Stimulated activated CD4-positive, alpha-beta T cell treated with anti-CD3 and anti-CD28 coated beads, Interleukin-4, amount 100 ng/mL, for 1 hour (primary cell): ENCODE data around the gene CAST.
"Not testable (repeated sequence)": the region's sequence is repeated elsewhere in the genome, so short reads cannot be mapped to it uniquely, and the experiment has no call there.

Experiments used
- DNase-seq: peaks from one replicate; pipeline ENCODE4 v3.0.0-alpha.2; 2020

Gene CAST

DNA sequence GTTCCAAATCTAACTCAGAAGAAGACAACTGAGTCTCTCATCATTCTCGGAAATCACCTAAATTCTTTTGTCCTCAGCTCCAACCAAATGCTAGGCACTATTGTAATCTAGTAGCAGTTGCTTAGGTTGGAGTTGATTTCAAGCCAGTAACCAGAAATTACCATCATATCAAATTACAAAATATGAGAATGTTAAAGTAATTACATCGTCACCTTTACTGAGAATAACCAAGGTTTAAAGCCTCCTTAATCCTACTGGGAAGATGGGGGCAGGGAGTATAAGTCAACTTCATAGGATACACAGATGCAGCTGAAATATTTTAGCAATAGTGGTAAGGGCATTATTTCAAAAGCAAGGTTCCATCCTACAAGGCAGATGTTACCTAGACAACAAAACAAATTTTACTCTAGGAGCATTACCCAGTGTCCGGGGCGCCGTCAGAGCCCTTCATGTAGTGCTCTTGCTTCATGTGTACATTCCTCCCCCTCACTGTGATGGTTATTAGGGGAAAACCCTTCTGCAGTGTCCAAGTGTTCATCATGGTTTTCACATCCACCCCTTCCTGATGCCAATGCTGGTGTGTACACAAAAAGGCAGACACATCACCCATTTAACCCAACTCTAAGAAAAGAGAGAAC lies 126.1 kb downstream of the CAST start:
- no peak for DNase-seq

DNA sequence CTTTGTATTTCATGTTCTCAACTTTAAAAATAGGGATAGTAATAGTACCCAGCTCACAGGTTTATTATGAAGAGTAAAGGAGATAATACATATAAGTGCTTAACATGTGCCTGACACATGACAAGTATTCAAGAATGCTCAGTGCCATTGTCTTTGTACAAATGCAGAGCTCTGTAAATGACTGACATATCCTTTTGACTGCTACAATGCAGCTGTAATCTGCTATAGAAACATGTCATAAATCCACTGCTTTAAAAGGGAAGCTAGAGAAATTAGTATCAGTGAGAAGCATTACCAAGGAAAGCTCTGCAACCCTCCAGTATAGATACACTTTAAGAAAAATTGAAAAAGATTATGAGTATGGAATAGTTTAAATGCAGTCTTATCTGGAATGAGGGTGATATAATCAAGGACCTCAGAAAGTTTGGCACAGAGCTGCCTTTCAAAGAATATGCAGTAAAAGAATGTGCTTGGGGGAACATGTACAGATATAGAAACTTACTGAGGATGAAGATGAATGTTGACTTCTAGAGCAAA lies 127.7 kb downstream of the CAST start:
- DNase-seq: no peak

DNA sequence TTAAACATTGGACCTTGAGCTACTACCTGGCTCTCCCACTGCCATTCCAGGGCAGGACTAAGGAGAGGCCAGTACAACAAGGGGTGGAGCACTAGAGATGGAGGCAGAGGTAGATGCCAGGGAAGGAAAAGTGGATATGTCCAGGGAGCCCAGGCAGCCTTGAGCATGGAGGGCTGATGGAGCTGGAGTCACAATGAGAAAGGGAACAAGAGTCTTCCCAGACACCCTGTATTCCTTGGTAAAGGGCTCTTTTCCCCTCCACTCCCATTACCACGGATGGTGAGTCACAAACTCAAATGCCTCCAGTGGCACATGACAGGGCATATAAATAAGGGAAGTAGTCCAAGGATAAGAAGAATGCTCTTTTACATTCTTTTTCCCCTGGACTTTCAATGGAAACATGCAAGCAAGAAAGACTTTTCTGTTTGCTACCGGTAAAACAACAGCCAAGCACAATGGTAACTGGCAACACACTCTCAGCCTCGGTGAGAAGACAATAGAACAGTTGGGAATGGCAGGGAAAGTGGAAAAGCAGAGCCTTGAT lies 128.9 kb downstream of the CAST start:
- no peak for DNase-seq

DNA sequence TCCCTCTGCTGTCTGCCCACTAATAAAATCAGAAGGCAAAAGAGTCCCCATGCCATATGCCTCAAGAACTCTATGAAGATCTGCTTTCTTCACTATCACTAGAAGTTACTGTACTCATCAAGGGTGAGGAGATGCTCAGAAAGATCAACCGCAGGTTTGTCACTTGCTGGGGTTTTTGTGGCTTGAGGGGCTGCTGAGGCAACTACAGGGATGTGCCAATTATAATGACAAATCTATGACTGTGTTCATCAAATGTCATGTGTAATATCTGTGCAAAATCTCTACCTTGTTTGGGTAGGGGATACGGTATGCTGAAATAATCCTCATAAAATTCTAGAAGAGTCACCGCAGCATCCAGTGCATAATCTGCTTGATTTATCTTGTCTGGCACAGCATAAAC lies 132.6 kb downstream of the CAST start:
- DNase-seq: peak; percentile 28

DNA sequence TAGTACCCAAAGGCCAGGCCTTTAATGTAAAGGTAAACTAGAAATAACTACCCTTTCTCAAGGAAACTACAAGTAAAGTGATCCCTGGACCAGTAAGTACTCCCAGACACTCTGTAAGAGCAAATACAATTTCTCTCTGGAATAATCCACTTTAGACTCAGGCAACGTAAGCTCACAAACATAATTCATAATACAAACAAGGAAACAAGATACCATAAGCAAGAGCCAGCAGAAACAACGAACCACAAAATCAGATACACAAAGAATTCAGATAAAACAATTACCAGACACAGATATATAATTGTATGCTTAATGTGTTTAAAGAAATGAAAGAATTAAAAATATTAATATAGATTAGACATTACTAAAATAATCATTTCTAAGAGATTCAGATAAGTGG lies 133.4 kb downstream of the CAST start:
- no peak for DNase-seq

DNA sequence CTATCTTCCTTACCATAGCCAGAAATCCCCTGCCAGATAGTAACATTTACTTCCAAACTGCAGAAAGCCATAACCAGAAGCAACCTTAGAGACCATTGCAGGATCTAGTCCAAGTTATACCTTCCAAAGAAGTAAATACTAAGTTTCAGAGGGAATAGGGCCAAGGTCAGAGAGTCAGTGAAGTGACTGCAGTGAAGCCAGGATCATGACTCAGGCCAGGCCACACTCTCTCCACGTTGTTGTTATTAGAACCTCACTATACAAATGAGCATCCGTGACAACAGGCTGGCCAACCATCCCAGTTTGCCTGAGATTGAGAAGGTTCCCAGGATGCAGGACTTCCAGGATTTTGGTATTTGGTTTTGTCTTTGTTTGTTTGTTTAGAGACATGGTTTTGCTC lies 134.3 kb downstream of the CAST start:
- DNase-seq: no peak

DNA sequence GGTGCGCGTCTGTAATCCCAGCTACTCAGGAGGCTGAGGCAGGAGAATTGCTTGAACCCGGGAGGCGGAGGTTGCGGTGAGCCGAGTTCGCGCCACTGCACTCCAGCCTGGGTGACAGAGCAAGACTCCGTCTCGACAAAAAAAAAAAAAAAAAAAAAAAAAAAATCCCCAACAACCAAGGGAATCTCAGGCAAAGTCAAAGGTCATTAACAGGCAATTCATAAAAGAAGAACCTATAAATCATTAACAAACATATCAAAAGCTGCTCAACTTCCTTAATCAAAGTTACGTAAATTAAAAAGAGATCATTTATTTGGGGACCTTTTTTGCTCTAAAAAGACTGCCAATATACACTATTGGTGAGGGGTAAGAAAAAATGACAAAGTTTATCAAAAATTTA lies 139.5 kb downstream of the CAST start:
- not testable (repeated sequence) for DNase-seq

DNA sequence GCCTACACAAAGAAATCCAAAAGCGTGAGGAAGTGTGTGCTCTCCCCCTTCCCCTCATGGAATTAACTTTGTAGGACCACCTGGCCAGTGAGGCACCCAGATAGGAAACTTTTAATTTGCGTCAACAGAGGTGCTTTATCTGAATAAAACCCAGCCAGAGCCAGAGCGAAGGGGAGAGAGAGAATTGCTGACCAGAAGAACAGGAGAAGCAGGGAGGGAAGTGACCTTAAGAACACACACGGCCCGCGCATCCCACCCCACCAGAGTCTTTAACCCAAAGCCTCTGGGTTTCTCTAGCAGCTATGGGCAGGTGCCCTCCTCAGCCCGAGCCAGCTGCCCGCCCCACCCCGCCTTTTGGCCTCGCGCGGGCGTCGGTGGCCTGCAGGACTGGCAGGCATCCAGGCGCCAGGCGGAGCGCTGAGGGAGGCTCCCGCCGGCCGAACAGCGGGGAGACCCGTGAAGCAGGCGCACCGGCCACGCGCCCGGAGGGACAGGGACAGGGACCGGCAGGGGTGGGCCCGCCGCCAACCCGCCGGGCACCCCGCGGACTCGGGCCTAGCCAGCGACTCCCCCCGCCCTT lies 145.0 kb downstream of the CAST start:
- DNase-seq: no peak

DNA sequence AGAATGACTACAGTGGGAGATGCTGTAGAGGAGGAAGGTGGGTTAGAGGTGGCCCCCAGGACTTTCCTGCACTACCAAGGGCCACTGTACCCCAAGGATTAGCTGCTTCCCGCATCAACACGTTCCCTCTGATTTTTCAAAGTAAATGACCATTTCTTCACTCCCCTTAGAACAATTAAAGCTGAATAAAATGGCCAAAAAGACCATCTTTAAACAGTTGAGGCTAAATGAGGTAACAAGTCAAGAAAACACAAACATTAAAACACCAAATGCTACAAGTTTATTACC lies 146.3 kb downstream of the CAST start:
- no peak for DNase-seq

DNA sequence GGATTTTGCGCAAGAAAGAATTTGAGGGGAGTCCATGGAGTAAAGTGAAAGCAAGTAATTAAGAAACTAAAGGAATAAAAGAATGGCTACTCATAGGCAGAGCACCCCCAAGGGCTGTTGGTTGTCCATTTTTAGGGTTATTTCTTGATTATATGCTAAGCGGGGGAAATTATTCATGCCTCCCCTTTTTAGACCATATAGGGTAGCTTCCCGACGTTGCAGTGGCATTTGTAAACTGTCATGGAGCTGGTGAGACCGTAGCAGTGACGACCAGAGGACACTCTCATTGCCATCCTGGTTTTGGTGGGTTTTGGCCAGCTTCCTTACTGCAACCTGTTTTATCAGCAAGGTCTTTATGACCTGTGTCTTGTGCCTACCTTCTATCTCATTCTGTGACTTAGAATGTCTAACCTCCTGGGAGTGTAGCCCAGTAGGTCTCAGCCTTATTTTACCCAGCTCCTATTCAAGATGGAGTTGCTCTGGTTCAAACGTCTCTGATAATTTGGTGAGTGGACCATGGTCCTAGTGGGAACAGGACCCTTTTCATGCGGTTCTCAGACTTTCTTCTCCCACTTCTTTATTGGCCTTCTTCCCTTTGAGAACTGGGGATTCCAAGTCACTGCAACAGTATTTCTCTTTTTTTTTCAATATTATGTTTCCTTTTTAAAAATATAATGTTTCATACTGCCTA lies 146.8 kb downstream of the CAST start:
- DNase-seq: no peak

DNA sequence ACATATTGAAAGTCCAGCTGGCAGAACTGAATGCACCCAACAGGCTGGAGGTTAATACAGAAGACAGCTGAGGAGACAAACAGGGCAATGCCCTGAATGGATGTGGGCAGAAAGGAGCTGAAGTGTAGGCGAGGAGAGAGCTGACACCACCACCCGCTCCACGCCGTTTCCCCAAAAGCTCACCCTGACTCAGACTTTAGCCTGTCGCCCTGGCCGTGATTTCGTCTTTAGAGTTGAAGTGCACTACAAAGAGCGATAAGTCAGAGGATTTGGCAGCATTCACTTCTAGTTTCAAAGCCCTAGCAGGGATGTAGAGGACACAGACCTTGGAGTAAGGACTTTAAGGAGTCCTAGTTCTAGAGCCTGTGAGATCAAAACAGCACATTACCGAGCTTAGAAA lies 147.7 kb downstream of the CAST start:
- peak; percentile 46 for DNase-seq

DNA sequence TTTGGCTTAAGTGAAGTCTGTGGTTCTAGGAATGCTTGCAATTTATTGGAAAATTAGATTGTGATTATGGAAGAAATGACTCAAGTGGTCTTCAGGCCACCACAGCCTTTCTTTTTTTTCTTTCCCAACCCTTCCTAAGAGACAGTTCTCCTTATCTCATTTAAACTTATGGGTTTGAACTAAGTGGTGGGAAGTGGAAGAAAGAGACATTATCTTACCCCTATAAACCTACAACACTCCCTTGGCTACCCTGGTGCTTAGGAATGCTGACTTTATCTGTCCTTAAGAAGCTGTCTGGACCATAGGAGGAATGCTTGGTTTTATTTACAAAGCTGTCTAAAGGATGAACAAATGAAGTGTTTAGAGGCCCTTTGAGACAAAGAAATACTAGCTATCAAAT lies 150.7 kb downstream of the CAST start:
- DNase-seq: no peak

DNA sequence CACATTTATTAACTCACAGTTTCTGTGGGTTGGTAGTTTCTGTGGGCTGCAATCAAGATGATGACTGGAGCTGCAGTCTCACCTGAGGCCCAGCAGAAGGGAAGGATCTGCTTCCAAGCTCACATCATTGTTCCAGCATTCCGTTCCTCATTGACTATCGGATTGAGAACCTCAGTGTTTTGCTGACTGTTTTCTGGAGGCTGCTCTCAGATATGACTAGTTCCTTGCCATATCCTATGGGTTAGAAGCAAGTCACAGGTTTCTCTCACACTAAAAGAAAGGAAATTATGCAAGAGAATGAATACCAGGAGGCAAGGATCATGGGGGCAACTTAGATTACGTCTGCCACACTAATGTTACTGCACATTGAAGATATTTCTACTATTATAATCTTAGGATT lies 151.9 kb downstream of the CAST start:
- DNase-seq: no peak

DNA sequence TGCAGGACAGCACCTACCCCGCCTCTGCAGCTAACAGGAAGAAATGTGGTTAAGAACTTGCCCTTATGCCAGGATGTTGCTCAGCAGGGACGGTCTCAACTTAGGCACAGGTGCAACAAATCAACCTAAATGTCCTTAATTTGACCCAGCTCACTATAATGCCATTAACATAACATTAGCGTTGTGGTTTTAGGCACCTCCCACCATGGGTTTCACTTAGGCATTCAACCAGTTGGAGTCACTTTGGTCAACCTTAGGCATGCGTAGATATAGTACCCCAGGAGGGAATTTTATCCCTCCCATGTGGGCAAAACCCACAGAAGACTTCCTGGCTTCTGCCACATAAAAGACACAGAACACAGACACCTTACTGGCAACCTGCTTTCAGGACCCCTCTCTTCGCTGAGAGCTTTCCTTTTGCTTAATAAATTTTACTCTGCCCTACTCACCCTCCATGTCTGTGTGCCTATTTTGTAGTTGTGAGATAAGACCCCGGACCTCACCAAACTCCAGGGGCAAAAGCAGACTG lies 154.3 kb downstream of the CAST start:
- peak; percentile 17 for DNase-seq

DNA sequence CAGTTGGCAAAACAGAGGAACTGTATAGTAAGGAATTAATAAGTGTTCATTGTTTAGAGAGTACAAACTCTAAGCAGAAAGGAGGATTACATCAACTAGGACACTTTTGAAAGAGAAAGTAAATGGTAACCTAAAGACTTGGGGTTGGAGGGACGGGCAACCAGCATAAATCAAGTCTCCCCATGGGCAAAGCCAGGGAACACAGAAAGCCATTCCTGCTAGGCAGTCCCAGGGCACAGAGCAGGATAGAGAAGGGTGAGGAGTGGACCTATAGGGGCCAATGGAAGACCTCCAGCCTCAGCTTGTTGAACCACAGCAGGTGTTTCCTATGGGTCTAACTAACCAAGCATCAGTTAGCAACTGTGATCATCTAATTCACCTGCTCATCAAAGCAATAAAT lies 154.8 kb downstream of the CAST start:
- no peak for DNase-seq

DNA sequence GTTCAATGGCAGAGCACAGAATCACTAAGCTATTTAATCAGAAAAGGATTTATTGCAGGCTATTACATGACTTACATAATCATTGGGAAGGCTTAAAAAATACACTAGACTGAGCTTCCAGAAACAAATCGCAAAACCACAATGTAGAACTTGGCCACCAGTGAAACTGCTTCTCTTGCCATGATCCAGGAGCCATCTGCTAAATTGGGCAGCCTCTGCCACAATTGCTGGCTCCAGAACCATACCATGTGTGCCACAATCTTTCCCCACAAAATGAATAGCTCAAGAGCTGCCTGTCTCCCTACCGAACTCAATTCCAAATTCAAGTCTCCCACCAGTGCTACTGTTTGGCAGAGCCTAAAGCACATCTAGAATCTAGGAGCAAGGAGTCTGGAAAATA lies 155.3 kb downstream of the CAST start:
- no peak for DNase-seq

DNA sequence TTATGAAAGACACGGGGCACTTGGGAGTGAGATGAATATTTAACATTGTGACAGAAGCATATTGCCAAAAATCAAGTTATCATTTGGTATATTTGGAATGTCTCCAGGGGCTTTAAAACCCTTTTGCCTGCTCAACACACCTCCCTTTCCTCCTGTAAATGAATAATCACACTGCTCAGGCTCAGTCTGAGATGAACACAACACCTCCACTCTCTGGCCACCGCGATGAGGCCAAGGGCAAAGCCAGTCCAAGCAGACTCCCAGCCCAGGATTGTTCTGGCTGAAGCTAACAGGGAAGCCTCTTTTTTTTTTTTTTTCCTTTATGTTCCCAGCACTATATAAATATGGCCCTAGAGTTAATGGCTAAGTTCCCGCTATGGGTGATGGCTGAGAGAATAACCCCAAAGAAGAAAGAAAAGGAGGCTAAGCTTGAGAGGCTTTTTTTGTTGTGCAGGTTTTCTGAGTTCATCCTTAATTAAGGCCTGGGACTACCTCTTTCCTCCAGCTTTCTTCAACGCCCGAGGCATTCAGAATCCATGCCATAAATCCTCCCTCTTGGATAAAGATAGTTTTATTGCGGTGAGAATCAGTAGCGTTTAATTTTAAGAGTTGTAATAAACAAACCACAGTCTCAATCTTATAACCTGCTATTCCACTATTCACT lies 156.1 kb downstream of the CAST start:
- no peak for DNase-seq

DNA sequence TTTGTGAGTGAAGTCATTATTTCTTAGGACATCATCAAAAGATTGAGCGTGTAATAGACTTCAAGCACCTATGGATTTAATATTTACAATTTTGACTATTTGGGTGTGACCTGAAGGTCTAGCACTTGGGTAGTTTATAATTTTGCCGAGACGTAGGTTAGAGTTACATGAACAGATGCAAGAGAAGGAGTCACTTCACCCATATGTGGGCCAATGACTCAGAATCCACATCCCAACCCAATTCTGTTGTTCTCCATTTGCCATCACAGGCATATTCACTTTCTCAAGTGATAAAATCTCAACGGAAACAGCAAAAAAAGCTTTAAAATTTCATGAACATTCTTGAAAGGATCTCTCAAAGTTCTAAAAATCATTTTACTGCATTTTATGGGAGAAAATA lies 157.6 kb downstream of the CAST start:
- no peak for DNase-seq

DNA sequence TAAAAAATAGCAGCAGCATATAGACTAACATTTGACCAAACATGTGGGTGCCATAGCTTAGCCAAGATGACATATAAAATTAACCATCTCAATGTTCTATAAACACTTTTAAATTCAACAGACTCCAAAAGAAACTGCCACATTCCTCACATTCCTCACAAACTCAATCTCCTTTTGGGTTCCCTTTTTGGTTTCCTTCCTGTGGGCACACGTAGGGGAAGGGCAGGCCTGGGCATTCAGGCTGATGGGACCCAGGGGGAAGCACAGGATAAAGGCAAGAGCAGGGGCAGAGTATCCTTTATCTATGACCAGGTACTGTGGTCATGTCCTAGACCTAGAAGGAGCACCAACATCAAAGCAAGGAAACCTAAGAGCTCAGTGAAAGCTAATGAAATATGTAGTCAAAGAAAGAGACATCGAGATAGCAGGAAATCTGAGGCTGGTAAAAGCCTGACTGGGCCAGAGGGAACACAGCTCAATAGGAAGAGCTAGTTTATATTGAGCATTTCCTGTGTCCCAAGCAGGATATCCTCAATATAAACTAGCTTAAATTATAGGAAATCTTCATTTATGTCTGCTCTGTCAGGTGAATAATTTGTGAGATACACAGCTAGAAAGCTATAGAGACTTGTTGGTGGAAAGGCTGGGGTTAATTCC lies 159.2 kb downstream of the CAST start:
- DNase-seq: no peak

DNA sequence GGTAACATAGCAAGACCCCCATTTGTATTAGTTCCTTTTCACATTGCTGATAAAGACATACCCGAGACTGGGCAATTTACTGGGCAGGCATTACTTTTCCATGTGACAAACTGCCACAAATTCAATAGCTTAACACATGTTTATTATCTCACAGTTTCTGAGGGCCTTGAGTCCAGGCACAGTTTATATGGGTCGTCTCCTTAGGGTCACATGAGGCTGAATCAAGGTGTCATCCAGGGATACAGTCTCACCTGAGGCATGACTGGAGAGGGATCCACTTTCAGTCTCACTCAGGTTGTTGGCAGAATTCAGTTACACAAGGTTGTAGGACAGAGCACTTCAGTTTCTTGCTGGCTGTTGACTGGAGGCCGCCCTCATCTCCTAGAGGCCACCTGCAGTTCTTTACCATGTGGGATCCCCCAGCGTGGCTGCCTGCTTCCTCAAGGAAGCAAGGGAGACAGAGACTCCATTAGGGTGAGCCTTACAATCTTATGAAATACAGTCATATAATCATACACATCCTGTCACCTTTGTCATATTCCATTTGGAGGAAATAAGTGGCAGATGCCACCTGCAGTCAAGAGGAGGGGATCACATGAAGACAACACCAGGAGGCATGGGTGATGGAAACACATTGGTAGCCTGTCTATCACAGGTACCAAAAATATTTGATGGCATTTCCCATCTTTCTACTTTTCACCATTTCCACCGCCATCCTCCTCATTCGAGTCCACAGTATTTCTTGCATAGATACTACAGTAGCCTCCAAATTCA lies 160.7 kb downstream of the CAST start:
- DNase-seq: no peak

DNA sequence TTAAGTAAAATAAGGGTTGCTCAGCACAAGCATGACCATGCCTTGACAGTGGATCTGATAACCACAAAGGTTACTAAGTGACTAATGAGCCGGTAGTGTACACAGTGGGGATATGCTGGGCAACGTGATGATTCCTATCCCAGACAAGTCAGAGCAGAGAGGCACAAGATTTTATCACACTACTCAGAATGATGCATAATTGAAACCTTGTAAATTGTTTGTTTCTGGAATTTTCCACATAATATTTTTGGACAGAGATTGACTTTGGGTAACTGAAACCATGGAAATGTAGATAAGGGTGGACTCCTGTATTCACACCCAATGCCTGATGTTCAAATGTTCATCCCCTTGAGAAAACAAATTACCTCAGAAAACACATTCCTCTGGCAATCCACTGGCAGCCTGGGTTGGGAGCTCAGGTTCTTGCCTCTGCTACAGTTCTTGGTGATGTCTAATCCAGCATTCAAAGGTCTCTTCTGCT lies 161.8 kb downstream of the CAST start:
- DNase-seq: no peak
